HG03175 (cell line): ENCODE data around the gene TMEM190.
A peak's percentile ranks its signal among the peaks of the same experiment; 100 is the strongest.

Experiments
- ATAC-seq: cut with Tn5 transposase; IDR thresholded peaks from one replicate; pipeline ENCODE4 v1.9.1; 2021; ENCODE audit warnings: mild to moderate bottlenecking, moderate library complexity; ENCODE audit not compliant: unreplicated experiment

The TMEM190 gene

DNA sequence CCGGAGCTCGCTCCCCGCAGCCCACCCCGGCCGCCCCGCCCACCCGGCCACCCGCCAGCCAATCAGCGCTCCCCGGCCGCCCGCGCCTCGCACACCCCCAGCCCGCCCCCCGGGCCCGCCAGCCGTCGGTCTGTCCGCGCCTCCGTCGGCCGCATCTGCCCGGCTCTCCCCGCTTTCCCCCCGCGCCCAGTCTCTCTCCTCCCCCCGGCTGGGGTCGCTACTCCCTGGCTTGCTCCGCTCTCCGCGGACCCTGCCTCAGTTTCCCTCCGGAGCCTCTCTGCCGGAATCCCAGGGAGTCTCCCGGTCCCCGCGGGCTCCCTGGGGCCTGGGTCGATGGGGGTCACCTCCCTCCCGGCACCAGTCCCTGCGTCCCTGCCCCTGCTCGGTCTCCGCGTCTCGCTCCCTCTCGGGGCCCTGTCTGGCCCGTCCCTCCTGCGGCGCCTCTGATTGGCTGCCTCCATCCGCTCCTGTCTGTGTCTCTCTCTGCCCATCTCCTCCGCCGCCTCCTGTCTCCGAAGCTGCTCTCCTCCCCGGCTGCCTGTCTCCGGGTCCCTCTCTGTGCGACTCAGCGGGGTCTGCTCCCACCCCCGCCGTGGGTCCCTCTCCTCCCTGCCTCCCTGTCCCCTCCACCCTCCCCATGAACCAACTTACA is 6.8 kb upstream of the TMEM190 start:
- no peak for ATAC-seq

DNA sequence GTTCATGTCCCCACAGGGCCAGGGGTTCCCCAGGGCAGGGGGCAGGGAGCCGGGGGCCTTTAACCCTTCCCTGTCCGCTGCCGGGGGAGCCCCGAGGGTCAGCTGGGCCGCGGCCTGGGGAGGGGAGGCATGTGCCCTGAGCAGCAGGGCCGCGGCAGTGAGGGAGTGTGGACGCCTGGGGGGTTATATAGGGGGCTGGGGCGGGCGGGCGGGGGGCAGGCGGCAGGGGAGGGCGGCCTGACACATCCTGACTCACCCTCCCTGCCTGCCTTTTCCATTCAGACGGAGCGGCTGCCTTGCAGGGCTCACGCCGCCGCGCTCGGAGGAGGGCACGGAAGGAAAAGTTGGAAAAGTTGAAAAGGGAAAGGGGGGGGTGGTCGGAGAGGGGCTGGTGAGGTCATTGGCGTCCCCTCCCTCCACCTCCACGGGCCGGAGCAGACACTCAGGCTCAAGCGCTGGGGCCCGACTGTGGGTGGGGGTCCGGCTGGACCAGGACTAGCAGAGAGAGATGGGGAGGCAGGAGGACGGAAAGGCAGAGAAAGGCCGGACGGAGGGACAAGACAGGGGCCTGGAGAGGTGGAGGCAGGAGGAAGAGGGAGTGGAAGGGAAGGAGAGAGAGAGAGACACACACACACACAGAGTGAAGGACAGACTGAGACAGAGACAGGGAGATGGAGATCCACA is 6.2 kb upstream of the TMEM190 start, which contains the start of gene IL11:
TSS of gene IL11 (minus strand) at position 159 of the 684 bp plus-strand sequence. CDS start at position 6, 153 bp downstream.
- no peak for ATAC-seq

DNA sequence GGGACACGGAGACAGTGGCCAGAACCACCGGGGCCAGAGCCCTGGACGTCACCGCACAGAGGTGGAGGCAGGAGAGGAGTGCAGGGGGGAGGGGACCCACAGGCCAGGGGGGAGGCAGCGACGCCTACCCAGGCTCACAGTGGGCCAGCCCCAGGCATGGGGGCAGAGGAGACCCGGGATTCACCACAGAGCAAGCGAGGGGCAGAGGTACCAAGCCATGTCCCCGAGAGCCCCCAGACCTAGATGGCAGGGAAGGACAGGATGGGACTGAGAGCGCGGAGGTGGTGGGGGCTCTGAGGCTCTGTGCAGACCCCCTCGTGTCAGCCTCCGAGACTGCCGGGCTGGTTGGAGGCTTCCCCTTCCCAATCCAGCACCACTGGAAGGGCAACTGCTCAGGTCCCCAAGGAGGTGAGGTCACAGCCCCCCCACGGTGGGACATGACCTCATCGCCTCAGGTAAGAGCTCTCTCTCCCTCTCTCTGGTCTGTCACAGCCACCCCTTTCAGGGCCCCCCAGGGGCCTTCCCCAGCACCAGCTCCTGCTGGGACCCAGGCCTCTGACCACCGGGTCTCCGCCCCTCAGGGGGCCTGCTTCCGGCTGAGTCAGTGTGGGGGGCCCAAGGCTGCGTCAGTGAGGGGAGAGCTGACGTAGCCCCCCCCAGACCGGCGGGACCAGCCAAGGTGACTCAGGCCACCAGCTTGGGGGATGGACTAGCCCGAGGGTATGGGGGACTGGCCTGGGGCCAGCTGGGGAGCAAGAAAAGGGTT is 4.1 kb upstream of the TMEM190 start:
- ATAC-seq, result no peak

DNA sequence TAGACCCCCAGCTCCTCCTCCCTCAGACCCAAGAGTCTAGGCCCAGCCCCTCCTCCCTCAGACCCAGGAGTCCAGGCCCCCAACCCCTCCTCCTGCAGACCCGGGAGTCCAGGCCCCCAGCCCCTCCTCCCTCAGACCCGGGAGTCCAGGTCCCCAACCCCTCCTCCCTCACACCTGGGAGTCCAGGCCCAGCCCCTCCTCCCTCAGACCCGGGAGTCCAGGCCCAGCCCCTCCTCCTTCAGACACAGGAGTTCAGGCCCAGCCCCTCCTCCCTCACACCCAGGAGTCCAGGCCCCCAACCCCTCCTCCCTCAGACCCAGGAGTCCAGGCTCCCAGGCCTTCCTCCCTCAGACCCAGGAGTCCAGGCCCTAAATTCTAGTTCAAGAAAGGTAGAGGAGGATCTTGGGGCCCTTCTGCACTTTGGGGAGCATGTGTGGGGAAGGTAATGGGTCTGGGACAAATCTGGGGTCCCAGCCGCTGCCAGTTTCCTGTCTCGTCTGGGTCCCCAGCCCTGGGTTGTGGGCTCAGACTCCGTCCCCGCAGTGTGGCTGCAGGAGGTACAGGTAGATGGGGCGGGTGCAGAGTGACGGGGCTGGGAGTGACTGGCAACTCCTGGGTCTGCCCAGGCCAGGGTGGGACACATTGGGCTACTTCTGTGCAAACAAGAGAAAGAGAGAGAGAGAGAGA is 3.2 kb upstream of the TMEM190 start:
- no peak for ATAC-seq

DNA sequence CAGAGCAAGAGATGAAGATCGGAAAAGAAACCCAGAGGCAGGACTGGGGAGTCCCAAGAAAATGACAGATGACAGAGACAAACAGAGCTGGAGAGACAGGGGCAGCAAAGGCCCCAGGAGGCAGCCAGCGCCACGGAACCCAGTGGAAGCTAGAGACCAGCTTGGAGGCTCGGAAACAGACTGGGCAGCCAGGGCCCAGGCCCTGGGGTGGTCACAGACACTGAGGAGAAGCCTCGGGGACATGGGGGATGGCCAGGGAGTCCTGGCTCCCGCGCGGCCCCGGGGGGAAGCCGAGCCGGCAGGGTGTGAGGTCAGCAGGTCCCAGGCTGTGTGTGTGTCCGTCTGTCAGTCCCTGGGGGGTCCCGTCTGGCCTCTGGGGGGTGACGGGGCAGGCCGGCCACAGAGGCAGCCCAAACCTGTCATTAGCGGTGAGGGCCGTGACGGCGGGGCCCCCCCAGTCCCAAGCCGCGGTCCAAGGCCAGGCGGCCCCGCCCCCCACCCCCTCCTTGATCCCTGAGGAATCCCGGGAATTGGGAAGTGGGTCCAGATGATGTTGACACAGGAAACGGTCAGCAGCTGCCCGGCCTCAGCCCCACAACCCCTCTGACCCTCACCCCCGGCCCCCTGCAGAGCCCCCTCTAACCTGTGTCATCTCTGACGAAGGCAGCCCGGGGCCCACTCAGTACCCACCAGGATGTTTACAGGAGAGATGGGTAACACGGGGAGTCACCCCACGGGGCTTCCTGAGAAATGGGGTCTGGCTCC is 2.5 kb upstream of the TMEM190 start:
- ATAC-seq, result no peak

DNA sequence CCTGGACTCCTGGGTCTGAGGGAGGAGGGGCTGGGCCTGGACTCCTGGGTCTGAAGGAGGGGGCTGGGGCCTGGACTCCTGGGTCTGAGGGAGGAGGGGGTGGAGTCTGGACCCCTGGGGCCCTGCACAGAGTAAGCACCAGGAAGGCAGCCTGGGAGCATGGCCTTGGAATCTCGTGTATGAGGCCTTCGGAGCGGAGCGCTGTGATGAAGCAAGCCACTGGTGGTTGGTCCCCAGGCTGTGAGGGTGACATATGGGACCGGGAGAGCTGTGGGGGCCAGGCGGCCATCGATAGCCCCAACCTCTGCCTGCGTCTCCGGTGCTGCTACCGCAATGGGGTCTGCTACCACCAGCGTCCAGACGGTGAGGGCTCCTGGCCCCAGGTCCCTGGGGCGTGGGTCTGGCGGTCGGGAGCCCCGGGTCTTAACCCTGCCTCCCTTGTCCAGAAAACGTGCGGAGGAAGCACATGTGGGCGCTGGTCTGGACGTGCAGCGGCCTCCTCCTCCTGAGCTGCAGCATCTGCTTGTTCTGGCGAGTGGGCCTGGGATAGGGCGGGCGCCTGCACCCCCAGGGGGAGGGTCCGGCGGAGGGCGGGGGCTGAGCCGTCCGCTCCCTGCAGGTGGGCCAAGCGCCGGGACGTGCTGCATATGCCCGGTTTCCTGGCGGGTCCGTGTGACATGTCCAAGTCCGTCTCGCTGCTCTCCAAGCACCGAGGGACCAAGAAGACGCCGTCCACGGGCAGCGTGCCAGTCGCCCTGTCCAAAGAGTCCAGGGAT is 918 bp downstream of the TMEM190 start:
- ATAC-seq, result no peak

DNA sequence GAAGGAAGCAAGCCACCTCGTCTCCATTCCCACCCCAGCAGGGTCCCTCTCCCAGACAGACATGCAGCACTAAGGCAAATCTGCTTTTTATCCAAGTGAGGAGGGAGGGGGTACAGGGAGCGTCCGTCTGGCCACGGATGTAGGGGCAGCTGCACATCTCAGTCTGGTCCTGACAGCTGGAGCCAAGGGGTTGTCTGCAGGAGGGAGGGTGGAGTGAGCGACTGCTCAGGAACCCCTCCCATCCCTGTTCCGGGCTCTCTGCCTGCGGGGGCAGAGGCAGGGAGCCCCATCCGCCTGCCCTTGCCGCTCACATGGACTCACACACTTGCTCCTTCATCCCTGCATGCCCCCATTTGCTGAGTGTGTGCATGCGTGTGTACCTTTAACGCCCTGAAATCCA is 2.5 kb downstream of the TMEM190 start:
- no peak for ATAC-seq

DNA sequence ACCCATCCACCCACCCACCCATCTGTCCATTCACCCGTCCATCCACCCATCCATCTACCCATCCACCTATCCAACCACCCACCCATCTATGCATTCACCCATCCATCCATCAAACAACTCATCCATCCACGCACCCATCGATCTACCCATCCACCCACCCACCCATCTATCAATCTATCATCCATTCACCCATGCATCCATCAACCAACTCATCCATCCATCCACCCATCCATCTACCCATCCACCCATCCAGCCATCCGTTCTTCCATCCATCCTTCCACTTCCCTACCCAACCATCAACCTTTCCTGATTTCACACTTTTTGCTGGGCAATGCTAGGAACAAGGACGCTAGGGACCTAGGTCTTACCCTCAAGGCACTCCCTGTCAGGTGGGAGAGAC is 5.4 kb downstream of the TMEM190 start:
- no peak for ATAC-seq

DNA sequence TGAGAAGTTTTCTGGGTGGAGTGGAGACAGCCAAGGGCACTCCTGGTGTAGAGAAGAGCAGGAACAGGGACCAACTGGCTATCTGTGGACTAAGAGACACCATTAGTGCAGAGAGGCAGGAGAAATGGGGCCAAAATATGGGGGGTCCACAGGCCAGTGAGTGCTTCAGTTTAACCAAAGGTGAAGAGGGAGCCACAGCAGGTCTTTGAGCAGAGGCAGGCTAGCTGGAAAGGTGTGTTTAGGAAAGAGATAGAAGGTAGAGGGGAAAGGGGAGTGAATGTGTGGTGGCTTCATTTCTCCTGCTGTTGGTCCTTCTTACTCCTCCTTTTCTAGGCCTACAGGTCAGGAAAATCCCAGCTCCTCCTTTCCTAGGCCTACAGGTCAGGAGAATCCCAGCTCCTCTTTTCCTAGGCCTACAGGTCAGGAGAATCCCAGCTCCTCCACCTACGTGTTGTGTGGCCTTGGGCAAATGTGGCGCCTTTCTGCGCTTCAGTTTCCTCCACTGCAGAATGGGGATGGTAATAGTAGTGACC is 6.0 kb downstream of the TMEM190 start:
- ATAC-seq, result no peak

DNA sequence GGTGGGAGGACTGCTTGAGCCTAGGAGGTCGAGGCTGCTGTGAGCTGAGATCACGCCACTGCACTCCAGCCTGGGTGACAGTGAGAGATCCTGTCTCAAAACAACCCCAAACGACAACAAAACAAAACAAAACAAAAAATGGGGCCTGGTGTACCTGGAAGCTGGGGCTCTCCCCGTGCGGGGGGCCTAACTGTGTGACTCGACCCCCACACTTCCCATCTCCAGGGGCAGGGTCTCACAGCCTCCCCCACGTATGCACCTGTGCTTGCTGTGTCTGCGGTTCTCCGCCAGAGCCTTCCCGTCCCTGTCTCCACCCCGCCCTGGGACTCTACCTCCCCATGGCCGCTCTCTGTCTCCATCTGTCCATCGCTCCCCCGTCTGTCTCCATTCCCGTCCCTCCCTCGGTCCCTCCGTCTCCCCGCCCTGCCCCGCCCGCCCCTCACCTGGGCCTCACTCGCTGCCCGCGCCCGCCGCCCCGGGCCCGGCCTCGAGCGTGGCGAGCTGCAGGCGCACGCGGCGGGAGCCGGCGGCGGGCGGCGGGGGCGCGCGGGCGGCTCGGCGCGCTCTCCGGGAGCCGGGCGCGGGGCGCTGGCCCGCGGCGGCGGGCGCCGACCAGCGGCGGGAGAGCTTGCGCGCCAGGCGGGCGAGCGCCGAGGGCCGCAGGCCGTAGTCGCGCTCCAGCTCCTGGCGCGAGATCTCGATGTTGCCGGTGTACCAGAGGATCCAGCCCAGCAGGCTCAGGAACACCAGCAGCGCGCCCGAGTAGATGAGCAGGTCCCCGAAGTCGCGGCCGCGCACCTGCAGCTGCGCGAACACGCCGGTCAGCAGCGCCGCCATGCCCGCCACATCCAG is 6.9 kb downstream of the TMEM190 start:
- ATAC-seq, result no peak

DNA sequence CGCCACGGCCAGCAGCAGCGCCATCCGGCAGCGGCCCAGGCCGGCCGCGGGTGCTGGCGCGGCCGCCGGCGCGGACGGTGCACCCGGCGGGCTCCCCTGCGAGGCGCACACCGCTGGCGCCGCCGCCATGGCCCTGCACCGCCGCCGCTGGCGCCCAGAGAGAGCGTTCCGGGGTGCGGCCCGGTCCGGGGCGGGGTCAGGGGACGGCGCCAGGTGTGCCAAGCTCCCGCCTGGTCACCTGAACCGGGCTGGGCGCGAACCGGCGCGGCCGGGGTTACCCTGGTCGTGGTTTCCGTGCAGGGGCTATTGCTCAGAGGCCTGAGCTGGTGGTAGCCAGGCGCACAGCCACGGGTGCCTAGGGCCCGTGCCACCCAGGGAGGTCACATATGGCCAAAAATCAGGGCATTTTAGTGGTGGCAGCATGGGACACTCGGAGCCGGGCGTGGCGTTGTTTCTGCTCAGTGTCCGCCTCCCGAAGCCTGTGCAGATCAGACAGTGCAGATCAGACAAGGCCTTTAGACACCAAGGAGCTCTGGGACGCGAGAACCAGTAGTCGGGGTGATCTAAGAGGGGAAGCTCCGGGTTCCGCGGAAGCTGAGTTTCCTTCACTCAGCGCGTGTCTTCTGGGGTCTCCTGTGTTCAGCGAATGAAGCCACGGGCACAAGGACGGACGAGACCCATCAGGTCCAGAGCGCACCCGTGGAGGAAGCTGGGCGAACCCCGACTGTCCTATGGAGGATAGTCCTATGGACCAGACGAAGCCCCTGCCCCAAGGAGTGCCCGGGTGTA is 7.7 kb downstream of the TMEM190 start, which contains the start of gene TMEM238:
TSS of gene TMEM238 (minus strand) at position 162 of the 789 bp plus-strand sequence. CDS start at position 129, 33 bp downstream.
- no peak for ATAC-seq

DNA sequence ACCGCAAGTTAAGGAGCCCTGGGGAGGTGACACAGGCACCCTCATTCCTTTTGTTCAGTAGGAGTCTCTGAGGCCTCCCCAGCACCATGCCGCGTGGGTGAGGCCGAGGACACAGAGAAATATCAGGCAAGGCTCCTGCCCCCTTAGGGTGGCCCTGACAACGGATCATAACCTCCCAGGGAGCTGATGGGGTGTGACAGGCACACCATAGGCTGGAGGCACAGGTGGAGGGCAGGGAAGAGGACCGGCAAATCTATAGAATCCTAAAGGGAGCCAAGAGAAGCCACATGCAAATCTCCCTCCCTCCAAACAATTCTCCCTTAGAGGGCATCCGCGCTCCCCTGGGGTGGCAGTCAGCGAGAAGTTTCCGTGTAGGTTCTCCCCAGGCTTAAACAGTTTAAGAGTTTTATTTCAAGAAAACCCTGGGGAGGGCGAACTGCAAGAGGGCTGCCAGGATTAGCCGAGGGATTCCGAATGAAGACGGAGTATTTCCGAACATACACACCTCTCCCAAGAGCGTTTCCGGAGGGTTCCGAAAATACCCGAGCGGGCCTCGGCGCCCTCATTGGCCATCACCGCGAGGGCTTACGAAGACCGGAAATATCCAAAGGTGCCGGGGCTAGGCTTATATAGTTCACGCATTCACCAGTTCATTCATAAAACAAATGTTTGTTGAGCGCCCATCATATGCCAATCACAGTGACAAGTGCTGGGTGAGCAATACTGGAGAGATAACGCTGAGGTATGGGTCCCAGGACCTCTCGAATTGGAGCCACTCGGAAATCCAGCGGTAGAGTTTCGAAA is 8.5 kb downstream of the TMEM190 start:
- ATAC-seq, result peak; percentile 60

DNA sequence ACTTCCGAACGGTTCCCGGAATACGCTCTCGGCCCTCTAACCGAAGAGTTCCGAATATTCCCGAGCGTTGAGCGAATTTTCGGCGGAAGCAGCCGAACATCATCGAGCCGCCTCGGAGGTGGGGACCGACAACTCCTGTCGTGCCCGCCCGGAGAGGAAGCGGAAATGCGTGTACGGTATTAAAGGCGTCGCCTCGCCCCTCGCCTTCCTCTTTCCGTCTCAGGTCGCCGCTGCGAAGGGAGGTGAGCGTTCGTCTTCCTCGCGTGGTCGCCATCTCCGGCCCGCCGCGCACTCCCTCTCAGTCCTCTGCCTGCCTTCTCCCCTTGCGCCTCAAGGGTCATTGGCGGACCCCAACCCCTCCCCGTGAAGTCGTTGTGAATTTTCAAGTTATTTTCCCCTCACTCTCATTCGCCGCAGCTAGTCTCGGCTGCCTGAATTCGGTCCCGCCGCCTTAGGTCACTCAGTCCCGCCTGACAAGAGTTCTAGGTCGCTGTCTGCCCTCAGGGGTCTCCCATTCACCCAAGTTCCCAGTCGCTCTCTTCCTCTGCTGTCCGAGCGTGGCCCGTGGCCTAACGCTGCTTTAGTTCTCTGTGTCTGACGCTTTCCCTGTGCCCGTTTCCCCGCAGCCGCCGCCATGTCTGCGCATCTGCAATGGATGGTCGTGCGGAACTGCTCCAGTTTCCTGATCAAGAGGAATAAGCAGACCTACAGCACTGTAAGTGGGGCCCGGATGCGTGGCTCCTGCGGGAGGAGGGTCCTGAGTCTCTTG is 9.3 kb downstream of the TMEM190 start, which contains the start of gene RPL28:
TSS of gene RPL28 (plus strand) at position 209 of the 769 bp plus-strand sequence. CDS start at position 635, 426 bp downstream.
- peak; percentile 72 for ATAC-seq

DNA sequence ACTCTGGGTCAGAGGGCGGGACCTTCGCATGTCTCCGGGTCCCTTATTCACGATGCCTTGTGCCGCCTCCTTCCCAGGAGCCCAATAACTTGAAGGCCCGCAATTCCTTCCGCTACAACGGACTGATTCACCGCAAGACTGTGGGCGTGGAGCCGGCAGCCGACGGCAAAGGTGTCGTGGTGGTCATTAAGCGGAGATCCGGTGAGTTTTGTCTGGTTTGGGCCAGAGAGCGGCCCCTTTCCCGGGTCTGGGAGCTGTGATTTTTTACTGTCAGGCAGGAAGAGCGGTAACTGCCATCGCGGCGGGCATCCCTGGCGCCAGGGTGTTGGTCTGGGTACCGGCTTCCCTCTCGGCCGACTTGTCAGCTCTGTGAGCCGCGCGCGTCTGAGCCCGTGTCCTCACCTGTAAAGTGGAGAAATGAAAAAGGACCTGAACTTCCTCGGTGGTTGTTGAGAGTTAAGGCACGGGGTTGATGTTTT is 9.9 kb downstream of the TMEM190 start:
- no peak for ATAC-seq

DNA sequence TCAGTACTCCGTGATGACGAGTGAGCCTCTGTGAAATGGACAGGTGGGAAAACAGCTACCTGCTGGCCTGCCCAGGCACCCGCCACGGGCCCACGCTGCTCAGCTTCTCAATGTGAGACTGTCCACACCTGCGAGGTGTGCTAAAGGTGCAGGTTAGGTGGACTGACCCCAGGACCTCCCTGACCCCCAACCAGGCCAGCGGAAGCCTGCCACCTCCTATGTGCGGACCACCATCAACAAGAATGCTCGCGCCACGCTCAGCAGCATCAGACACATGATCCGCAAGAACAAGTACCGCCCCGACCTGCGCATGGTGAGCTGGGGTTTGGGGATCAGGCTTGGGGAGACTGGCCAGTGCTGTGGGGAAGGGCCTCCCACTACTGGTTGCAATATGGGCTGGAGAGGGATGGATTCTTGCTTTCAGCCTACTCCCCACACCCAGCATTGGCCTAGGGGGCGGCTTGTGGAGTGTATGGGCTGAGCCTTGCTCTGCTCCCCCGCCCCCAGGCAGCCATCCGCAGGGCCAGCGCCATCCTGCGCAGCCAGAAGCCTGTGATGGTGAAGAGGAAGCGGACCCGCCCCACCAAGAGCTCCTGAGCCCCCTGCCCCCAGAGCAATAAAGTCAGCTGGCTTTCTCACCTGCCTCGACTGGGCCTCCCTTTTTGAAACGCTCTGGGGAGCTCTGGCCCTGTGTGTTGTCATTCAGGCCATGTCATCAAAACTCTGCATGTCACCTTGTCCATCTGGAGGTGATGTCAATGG is 11.3 kb downstream of the TMEM190 start:
- no peak for ATAC-seq
